ENCODE results near the gene CTBP2.

DNA sequence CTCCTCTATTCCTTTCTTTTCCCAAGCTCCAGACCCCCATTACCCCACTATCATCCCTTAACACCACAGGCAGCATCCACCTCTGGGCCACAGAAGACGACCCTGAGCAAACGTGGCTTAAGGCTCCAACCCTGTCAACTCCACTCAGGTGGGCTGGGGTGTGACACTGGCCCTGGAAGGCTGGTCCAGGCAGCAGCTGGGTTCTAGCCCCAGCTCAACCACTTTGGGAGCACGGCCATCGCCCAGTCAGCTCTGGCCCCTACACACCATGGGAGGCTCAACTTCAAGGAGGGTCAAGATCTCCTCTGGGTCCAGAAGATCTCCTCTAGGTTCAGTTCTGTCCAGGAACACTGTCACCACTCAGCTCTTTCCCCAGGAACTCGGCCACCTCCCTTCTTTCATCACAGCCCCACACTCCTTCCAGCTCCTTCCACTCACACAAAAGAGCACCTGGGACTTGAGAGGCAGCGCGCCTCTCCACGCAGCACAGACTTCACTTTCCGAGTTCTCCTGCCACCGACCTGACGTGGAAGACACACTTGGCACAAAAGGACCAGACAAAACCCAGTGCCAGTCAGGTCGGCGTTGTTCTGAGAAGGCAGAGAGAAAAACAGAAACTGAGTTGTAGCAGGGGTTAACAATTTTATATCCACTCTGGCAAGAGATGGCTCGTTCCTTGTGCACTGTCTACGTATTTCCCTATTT lies 84.1 kb downstream of the CTBP2 start:
- TF ChIP-seq, protein P1, sequence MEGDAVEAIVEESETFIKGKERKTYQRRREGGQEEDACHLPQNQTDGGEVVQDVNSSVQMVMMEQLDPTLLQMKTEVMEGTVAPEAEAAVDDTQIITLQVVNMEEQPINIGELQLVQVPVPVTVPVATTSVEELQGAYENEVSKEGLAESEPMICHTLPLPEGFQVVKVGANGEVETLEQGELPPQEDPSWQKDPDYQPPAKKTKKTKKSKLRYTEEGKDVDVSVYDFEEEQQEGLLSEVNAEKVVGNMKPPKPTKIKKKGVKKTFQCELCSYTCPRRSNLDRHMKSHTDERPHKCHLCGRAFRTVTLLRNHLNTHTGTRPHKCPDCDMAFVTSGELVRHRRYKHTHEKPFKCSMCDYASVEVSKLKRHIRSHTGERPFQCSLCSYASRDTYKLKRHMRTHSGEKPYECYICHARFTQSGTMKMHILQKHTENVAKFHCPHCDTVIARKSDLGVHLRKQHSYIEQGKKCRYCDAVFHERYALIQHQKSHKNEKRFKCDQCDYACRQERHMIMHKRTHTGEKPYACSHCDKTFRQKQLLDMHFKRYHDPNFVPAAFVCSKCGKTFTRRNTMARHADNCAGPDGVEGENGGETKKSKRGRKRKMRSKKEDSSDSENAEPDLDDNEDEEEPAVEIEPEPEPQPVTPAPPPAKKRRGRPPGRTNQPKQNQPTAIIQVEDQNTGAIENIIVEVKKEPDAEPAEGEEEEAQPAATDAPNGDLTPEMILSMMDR (IDR thresholded peaks at IDR 0.05), result no peak
- TF ChIP-seq EP300 (IDR thresholded peaks at IDR 0.05) (no peak), POLR2A (IDR thresholded peaks at IDR 0.05) (no peak), POLR2AphosphoS5 (IDR thresholded peaks at IDR 0.05) (no peak)

Data from stomach (tissue), 4 donors.